Skeletal muscle satellite cell (primary cell): ENCODE results near the gene TMEM151B.
"Not testable (repeated sequence)": the region's sequence is repeated elsewhere in the genome, so short reads cannot be mapped to it uniquely, and the experiment has no call there.

Experiments used
- H3K27me3 ChIP-seq: 2 replicates; pipeline ENCODE4 v1.7.0; 2013; ENCODE audit warnings: low read length; ENCODE audit not compliant: control insufficient read depth, insufficient read depth
- H3K36me3 ChIP-seq: 2 replicates; pipeline ENCODE4 v1.7.0; 2013; ENCODE audit warnings: mild to moderate bottlenecking, control low read depth, low read length; ENCODE audit not compliant: insufficient read depth
- H3K4me1 ChIP-seq: 2 replicates; pipeline ENCODE4 v1.7.0; 2013; ENCODE audit warnings: low read length; ENCODE audit not compliant: control insufficient read depth, insufficient read depth
- H3K4me2 ChIP-seq: 2 replicates; pipeline ENCODE4 v1.7.0; 2013; ENCODE audit warnings: mild to moderate bottlenecking, low read length
- H3K4me3 ChIP-seq: 2 replicates; pipeline ENCODE4 v1.7.0; 2013; ENCODE audit warnings: low read length
- H3K9ac ChIP-seq: 2 replicates; pipeline ENCODE4 v1.7.0; 2013; ENCODE audit warnings: mild to moderate bottlenecking, low read depth, low read length, moderate library complexity
- H3K9me3 ChIP-seq: replicated peaks from 2 replicates; pipeline ENCODE4 v1.7.0; 2013; ENCODE audit warnings: mild to moderate bottlenecking, control low read depth, low read length

TMEM151B gene

GRCh38 chr6:44315516-44315915, 45.3 kb downstream of the TMEM151B start:
- Histone ChIP-seq H3K36me3 (peaks cover 8% of the 10 kb centered on the region), H3K9me3 (no peaks in the 10 kb centered on the region), H3K4me2 (no peak overlapping the region), H3K27me3 (peaks cover 36% of the 10 kb centered on the region), H3K9ac (no peak overlapping the region), H3K4me1 (peaks cover 8% of the 10 kb centered on the region), H3K4me3 (no peak overlapping the region)

- Histone ChIP-seq H3K9ac (no peak overlapping the region), H3K9me3 (no peaks in the 10 kb centered on the region), H3K4me3 (no peak overlapping the region), H3K27me3 (peaks cover 40% of the 10 kb centered on the region), H3K36me3 (peaks cover 4% of the 10 kb centered on the region), H3K4me1 (peaks cover 8% of the 10 kb centered on the region), H3K4me2 (no peak overlapping the region)
Measured at GRCh38 chr6:44315951-44316350, 45.7 kb downstream of the TMEM151B start.

GRCh38 chr6:44316481-44316880, 46.2 kb downstream of the TMEM151B start:
- Histone ChIP-seq H3K36me3 (no peaks in the 10 kb centered on the region), H3K9me3 (no peaks in the 10 kb centered on the region), H3K4me2 (no peak overlapping the region), H3K9ac (no peak overlapping the region), H3K4me1 (peaks cover 8% of the 10 kb centered on the region), H3K27me3 (peaks cover 46% of the 10 kb centered on the region), H3K4me3 (no peak overlapping the region)

- not testable (repeated sequence) for H3K9me3 ChIP-seq, H3K4me3 ChIP-seq, H3K4me2 ChIP-seq, H3K9ac ChIP-seq, H3K36me3 ChIP-seq, H3K4me1 ChIP-seq
- peaks cover 47% of the 10 kb centered on the region for H3K27me3 ChIP-seq
Measured at GRCh38 chr6:44317136-44317631, 46.9 kb downstream of the TMEM151B start.

- no peaks in the 10 kb centered on the region for H3K36me3 ChIP-seq
- H3K9ac ChIP-seq: no peak overlapping the region
- H3K4me2 ChIP-seq: no peak overlapping the region
- no peaks in the 10 kb centered on the region for H3K9me3 ChIP-seq
- H3K4me1 ChIP-seq: no peaks in the 10 kb centered on the region
- peaks cover 61% of the 10 kb centered on the region for H3K27me3 ChIP-seq
- H3K4me3 ChIP-seq: no peak overlapping the region
Measured at GRCh38 chr6:44321210-44321609, 51.0 kb downstream of the TMEM151B start.

GRCh38 chr6:44327096-44327495, 56.8 kb downstream of the TMEM151B start:
- no peak overlapping the region for H3K9ac ChIP-seq
- H3K4me2 ChIP-seq: no peak overlapping the region
- H3K4me3 ChIP-seq: no peak overlapping the region
- no peaks in the 10 kb centered on the region for H3K4me1 ChIP-seq
- H3K27me3 ChIP-seq: peaks cover 69% of the 10 kb centered on the region
- no peaks in the 10 kb centered on the region for H3K36me3 ChIP-seq
- H3K9me3 ChIP-seq: no peaks in the 10 kb centered on the region

- no peak overlapping the region for H3K4me3 ChIP-seq
- H3K36me3 ChIP-seq: no peaks in the 10 kb centered on the region
- no peaks in the 10 kb centered on the region for H3K9me3 ChIP-seq
- no peaks in the 10 kb centered on the region for H3K4me1 ChIP-seq
- H3K27me3 ChIP-seq: peaks cover 73% of the 10 kb centered on the region
- no peak overlapping the region for H3K4me2 ChIP-seq
- H3K9ac ChIP-seq: no peak overlapping the region
Measured at GRCh38 chr6:44327760-44328159, 57.5 kb downstream of the TMEM151B start.

GRCh38 chr6:44328203-44328602, 58.0 kb downstream of the TMEM151B start:
- H3K27me3 ChIP-seq: peaks cover 73% of the 10 kb centered on the region
- H3K9me3 ChIP-seq, H3K36me3 ChIP-seq, H3K4me2 ChIP-seq, H3K4me3 ChIP-seq, H3K4me1 ChIP-seq, H3K9ac ChIP-seq: not testable (repeated sequence)

- H3K36me3 ChIP-seq: no peaks in the 10 kb centered on the region
- H3K4me1 ChIP-seq: no peaks in the 10 kb centered on the region
- H3K9ac ChIP-seq: no peak overlapping the region
- H3K9me3 ChIP-seq: no peaks in the 10 kb centered on the region
- no peak overlapping the region for H3K4me2 ChIP-seq
- H3K4me3 ChIP-seq: no peak overlapping the region
- peaks cover 79% of the 10 kb centered on the region for H3K27me3 ChIP-seq
Measured at GRCh38 chr6:44329858-44330257, 59.6 kb downstream of the TMEM151B start.

- Histone ChIP-seq H3K4me1 (no peaks in the 10 kb centered on the region), H3K36me3 (no peaks in the 10 kb centered on the region), H3K9me3 (no peaks in the 10 kb centered on the region), H3K27me3 (peaks cover 81% of the 10 kb centered on the region), H3K9ac (no peak overlapping the region), H3K4me3 (no peak overlapping the region), H3K4me2 (no peak overlapping the region)
Measured at GRCh38 chr6:44332585-44332984, 62.3 kb downstream of the TMEM151B start.

- Histone ChIP-seq H3K4me1 (no peaks in the 10 kb centered on the region), H3K9me3 (no peaks in the 10 kb centered on the region), H3K27me3 (peaks cover 82% of the 10 kb centered on the region), H3K36me3 (no peaks in the 10 kb centered on the region), H3K9ac (no peak overlapping the region), H3K4me3 (no peak overlapping the region), H3K4me2 (no peak overlapping the region)
Measured at GRCh38 chr6:44333273-44333919, 63.1 kb downstream of the TMEM151B start.

- H3K4me3 ChIP-seq: no peak overlapping the region
- H3K4me1 ChIP-seq: no peaks in the 10 kb centered on the region
- no peak overlapping the region for H3K9ac ChIP-seq
- H3K27me3 ChIP-seq: peaks cover 79% of the 10 kb centered on the region
- H3K9me3 ChIP-seq: no peaks in the 10 kb centered on the region
- no peak overlapping the region for H3K4me2 ChIP-seq
- no peaks in the 10 kb centered on the region for H3K36me3 ChIP-seq
Measured at GRCh38 chr6:44333942-44334341, 63.7 kb downstream of the TMEM151B start.
